Astrocyte (in vitro differentiated cells and primary cell): Measurements from ENCODE around the gene CD44. TPM values are rescaled to one million over a fixed set of nuclear protein-coding genes. Genes with fewer than 3 reads are reported as not detected.

ENCODE experiments used
- DNase-seq: peaks from one replicate; pipeline ENCODE4 v3.0.0-alpha.2; 2010; ENCODE audit warnings: low read depth
- FAIRE-seq: peaks from 2 replicates; lab custom pipeline; 2011; peaks lifted over from hg19 to GRCh38; lab: Jason Lieb, UNC
- H2AFZ ChIP-seq: 2 replicates; pipeline ENCODE4 v1.6.0; 2012; ENCODE audit warnings: low read depth, low read length, inconsistent platforms
- H3K27ac ChIP-seq: 2 replicates; pipeline ENCODE4 v1.5.1; 2011; ENCODE audit warnings: low read depth, low read length, inconsistent platforms
- H3K27me3 ChIP-seq: 2 replicates; pipeline ENCODE4 v1.6.0; 2011; ENCODE audit warnings: low read length, inconsistent platforms; ENCODE audit not compliant: insufficient read depth
- H3K36me3 ChIP-seq: 2 replicates; pipeline ENCODE4 v1.5.1; 2011; ENCODE audit warnings: low read length, inconsistent platforms; ENCODE audit not compliant: insufficient read depth
- H3K4me1 ChIP-seq: 2 replicates; pipeline ENCODE4 v1.5.1; 2011; ENCODE audit warnings: low read length, inconsistent platforms; ENCODE audit not compliant: insufficient read depth
- H3K4me2 ChIP-seq: 2 replicates; pipeline ENCODE4 v1.6.0; 2012; ENCODE audit warnings: low read length, inconsistent platforms
- H3K4me3 ChIP-seq: 2 replicates; pipeline ENCODE4 v1.5.1; 2011; ENCODE audit warnings: low read depth, mild to moderate bottlenecking, low read length, inconsistent platforms; ENCODE audit not compliant: insufficient read depth
- H3K79me2 ChIP-seq: 2 replicates; pipeline ENCODE4 v1.6.0; 2012; ENCODE audit warnings: mild to moderate bottlenecking, low read length, inconsistent platforms; ENCODE audit not compliant: insufficient read depth
- H3K9ac ChIP-seq: 2 replicates; pipeline ENCODE4 v1.6.0; 2012; ENCODE audit warnings: mild to moderate bottlenecking, low read length, inconsistent platforms
- H3K9me3 ChIP-seq: 2 replicates; pipeline ENCODE4 v1.5.1; 2012; ENCODE audit warnings: low read depth, mild to moderate bottlenecking, low read length, inconsistent platforms; ENCODE audit not compliant: insufficient read depth
- H4K20me1 ChIP-seq: 2 replicates; pipeline ENCODE4 v1.6.0; 2012; ENCODE audit warnings: low read length, inconsistent platforms; ENCODE audit not compliant: insufficient read depth
- H3K27ac Mint-ChIP-seq: one replicate; pipeline ENCODE4 v1.8.0; 2021; ENCODE audit warnings: mild to moderate bottlenecking, mixed read lengths; ENCODE audit not compliant: unreplicated experiment
- H3K27me3 Mint-ChIP-seq: one replicate; pipeline ENCODE4 v1.8.0; 2021; ENCODE audit warnings: low read depth, mixed read lengths; ENCODE audit not compliant: unreplicated experiment
- H3K36me3 Mint-ChIP-seq: one replicate; pipeline ENCODE4 v1.8.0; 2021; ENCODE audit warnings: low read depth, mixed read lengths; ENCODE audit not compliant: unreplicated experiment
- H3K4me1 Mint-ChIP-seq: one replicate; pipeline ENCODE4 v1.8.0; 2021; ENCODE audit warnings: low read depth, mixed read lengths; ENCODE audit not compliant: unreplicated experiment
- H3K4me3 Mint-ChIP-seq: one replicate; pipeline ENCODE4 v1.8.0; 2021; ENCODE audit warnings: mild to moderate bottlenecking, moderate library complexity, mixed read lengths; ENCODE audit not compliant: unreplicated experiment
- H3K9me3 Mint-ChIP-seq: one replicate; pipeline ENCODE4 v1.8.0; 2021; ENCODE audit warnings: mild to moderate bottlenecking, mixed read lengths; ENCODE audit not compliant: unreplicated experiment
- CTCF ChIP-seq: IDR thresholded peaks from 2 replicates; pipeline ENCODE4 v1.5.1; 2011; ENCODE audit warnings: low read depth, mild to moderate bottlenecking, inconsistent platforms, low read length, moderate library complexity; ENCODE audit not compliant: insufficient read depth
- EZH2 ChIP-seq: IDR thresholded peaks from 2 replicates; pipeline ENCODE4 v1.6.1; 2012; ENCODE audit warnings: mild to moderate bottlenecking, low read length, inconsistent platforms; ENCODE audit not compliant: insufficient read depth
- total RNA-seq: library from RNA; stranded (reverse); gene quantifications from 2 replicates; pipeline ENCODE4 v1.2.1, GENCODE V29; 2021

CD44 gene
- total RNA-seq, 1 donor from 2014 or later, result 154 TPM

GRCh38 chr11:35146711-35147110 lies 7.7 kb downstream of the CD44 start:
- Mint-ChIP-seq H3K36me3 (peaks cover 7% of the 10 kb centered on the region), H3K27ac (no peak overlapping the region), H3K4me3 (no peak overlapping the region), H3K27me3 (no peaks in the 10 kb centered on the region), H3K4me1 (peaks cover 42% of the 10 kb centered on the region), H3K9me3 (no peaks in the 10 kb centered on the region)
- peaks cover 56% of the 10 kb centered on the region for H3K4me1 ChIP-seq
- peaks cover 12% of the 10 kb centered on the region for H3K36me3 ChIP-seq
- H3K4me3 ChIP-seq, result no peak overlapping the region
- DNase-seq (no peak), FAIRE-seq (peak; percentile 34)
- no peaks in the 10 kb centered on the region for H3K9me3 ChIP-seq
- H3K9ac ChIP-seq, result no peak overlapping the region
- no peaks in the 10 kb centered on the region for H3K27me3 ChIP-seq
- peaks cover 92% of the 10 kb centered on the region for H4K20me1 ChIP-seq
- no peak overlapping the region for H3K27ac ChIP-seq
- peak overlapping the region; percentile 12 for H3K4me2 ChIP-seq
- H3K79me2 ChIP-seq, result peaks cover 99% of the 10 kb centered on the region
- TF ChIP-seq EZH2, result no peak
- TF ChIP-seq CTCF, result no peak
- no peak overlapping the region for H2AFZ ChIP-seq

- peaks cover 43% of the 10 kb centered on the region for H3K4me1 Mint-ChIP-seq
- no peak for FAIRE-seq
These were observed 8.3 kb downstream of the CD44 start for GRCh38 chr11:35147235-35147634.

More at GRCh38 chr11:35147235-35147634, 8.3 kb downstream of the CD44 start:
- H2AFZ ChIP-seq, result no peak overlapping the region
- no peak overlapping the region for H3K27ac ChIP-seq
- H3K79me2 ChIP-seq, result peaks cover 99% of the 10 kb centered on the region
- H3K4me1 ChIP-seq, result peaks cover 54% of the 10 kb centered on the region
- peaks cover 94% of the 10 kb centered on the region for H4K20me1 ChIP-seq
- TF ChIP-seq CTCF (no peak), EZH2 (no peak)
- Mint-ChIP-seq H3K4me3 (no peak overlapping the region), H3K36me3 (peaks cover 10% of the 10 kb centered on the region), H3K27me3 (no peaks in the 10 kb centered on the region), H3K27ac (no peak overlapping the region), H3K9me3 (no peaks in the 10 kb centered on the region)
- H3K36me3 ChIP-seq, result peaks cover 16% of the 10 kb centered on the region
- no peak for DNase-seq
- H3K4me3 ChIP-seq, result no peak overlapping the region
- H3K4me2 ChIP-seq, result peak overlapping the region; percentile 12
- no peaks in the 10 kb centered on the region for H3K27me3 ChIP-seq
- no peak overlapping the region for H3K9ac ChIP-seq
- H3K9me3 ChIP-seq, result no peaks in the 10 kb centered on the region
